GM18517 (cell line): ENCODE data around the gene WWTR1.

ENCODE experiments used
- ATAC-seq: cut with Tn5 transposase; IDR thresholded peaks from one replicate; pipeline ENCODE4 v1.9.1; 2021; ENCODE audit warnings: mild to moderate bottlenecking, moderate library complexity; ENCODE audit not compliant: unreplicated experiment

Gene WWTR1

GRCh38 chr3:149502438-149502837, 155.4 kb downstream of the WWTR1 start:
- ATAC-seq, result no peak

- no peak for ATAC-seq
Observed at GRCh38 chr3:149501524-149501923, 156.3 kb downstream of the WWTR1 start.

GRCh38 chr3:149497966-149498670, 159.7 kb downstream of the WWTR1 start:
- ATAC-seq, result no peak

GRCh38 chr3:149496891-149497290, 160.9 kb downstream of the WWTR1 start:
- no peak for ATAC-seq

- ATAC-seq, result no peak
Observed at GRCh38 chr3:149495581-149496125, 162.2 kb downstream of the WWTR1 start.

- ATAC-seq, result no peak
Observed at GRCh38 chr3:149494759-149495580, 162.9 kb downstream of the WWTR1 start.

GRCh38 chr3:149494022-149494758, 163.6 kb downstream of the WWTR1 start:
- no peak for ATAC-seq

- no peak for ATAC-seq
Observed at GRCh38 chr3:149493315-149494021, 164.4 kb downstream of the WWTR1 start.

GRCh38 chr3:149490260-149490971, 167.4 kb downstream of the WWTR1 start:
- no peak for ATAC-seq

GRCh38 chr3:149489060-149489690, 168.7 kb downstream of the WWTR1 start:
- no peak for ATAC-seq

- ATAC-seq, result peak; percentile 67
Observed at GRCh38 chr3:149487598-149488197, 170.1 kb downstream of the WWTR1 start.

GRCh38 chr3:149486726-149487125, 171.1 kb downstream of the WWTR1 start:
- no peak for ATAC-seq

GRCh38 chr3:149481491-149481890, 176.3 kb downstream of the WWTR1 start:
- ATAC-seq, result no peak

- no peak for ATAC-seq
Observed at GRCh38 chr3:149481056-149481455, 176.8 kb downstream of the WWTR1 start.

- ATAC-seq, result peak; percentile 93
Observed at GRCh38 chr3:149480326-149481017, 177.4 kb downstream of the WWTR1 start.

- no peak for ATAC-seq
Observed at GRCh38 chr3:149479621-149480325, 178.1 kb downstream of the WWTR1 start.

- ATAC-seq, result no peak
Observed at GRCh38 chr3:149476225-149476624, 181.6 kb downstream of the WWTR1 start.
